ENCODE data around the gene MEX3B.
A peak's percentile ranks its signal among the peaks of the same experiment; 100 is the strongest.
"Not testable (repeated sequence)": the region's sequence is repeated elsewhere in the genome, so short reads cannot be mapped to it uniquely, and the experiment has no call there.

MEX3B gene

DNA sequence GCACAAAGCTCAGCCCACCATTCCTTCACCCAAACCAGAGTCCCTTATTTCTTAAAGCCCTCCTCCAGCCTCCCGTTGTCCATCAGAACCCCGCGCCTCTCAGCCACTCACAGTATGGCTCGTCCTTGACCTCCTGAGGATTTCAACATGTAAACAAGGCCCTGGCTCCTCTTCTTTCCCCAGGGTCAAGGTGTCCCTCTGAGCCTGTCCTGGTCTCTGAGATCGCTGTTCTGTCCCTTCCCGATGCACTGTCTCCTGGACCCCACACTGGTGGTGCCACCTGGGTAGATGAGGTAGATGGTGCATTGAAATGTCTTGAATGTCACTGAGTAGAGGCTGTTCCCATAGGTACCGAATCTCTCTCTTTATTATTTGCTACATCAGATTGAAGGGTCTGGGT, 32.9 kb downstream of the MEX3B start:
- no peak overlapping the region for H3K4me3 ChIP-seq (ENCODE audit: low read depth, low read length)
- DNase-seq (ENCODE audit: low read depth): no peak
- no peak for TF ChIP-seq CTCF (IDR thresholded peaks at IDR 0.05; ENCODE audit: control insufficient read depth, extremely low read depth, insufficient read depth)

DNA sequence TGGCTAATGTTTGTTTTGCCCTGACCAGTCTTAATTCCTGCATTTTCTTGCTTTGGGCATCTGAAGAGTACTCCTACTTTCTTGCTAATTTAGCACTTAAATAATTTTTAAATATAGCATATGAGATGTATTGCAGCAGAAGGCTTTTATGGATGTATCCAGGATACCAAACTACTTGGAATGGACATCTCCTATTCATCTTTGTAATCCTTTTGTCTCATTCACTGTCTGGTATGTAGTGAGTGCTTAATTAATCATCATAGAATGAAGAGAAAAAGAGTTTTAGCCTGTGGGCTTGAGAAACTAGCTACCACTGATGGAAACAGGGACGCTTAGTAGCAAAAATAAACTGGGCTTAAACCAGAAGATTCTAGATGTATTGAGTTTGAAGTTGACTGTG, 40.6 kb downstream of the MEX3B start:
- H3K4me3 ChIP-seq (ENCODE audit: low read depth, low read length): no peak overlapping the region
- TF ChIP-seq CTCF (IDR thresholded peaks at IDR 0.05; ENCODE audit: control insufficient read depth, extremely low read depth, insufficient read depth): no peak
- DNase-seq (ENCODE audit: low read depth): no peak

DNA sequence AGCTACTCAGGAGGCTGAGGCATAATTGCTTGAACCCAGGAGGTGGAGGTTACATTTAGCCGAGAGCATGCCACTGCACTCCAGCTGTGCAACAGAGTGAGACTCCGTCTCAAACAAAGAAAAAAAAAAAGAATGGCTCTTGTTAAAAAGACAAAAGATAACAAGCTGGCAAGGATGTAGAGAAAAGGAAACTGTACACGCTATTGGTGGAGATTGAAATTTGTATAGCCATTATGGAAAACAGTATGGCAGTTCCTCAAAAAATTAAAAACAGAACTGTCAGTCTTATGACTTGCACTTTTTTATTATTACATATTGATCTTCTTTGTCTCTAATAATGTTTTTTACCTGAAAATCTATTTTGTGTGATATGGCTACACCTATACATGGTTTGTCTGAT, 41.9 kb downstream of the MEX3B start:
- TF ChIP-seq CTCF (IDR thresholded peaks at IDR 0.05; ENCODE audit: control insufficient read depth, extremely low read depth, insufficient read depth): no peak
- H3K4me3 ChIP-seq (ENCODE audit: low read depth, low read length): no peak overlapping the region
- no peak for DNase-seq (ENCODE audit: low read depth)

- peak overlapping the region; percentile 41 for H3K4me3 ChIP-seq (ENCODE audit: low read depth, low read length)
These were observed 50.7 kb downstream of the MEX3B start for GRCh38 chr15:81995081-81995480.

DNA sequence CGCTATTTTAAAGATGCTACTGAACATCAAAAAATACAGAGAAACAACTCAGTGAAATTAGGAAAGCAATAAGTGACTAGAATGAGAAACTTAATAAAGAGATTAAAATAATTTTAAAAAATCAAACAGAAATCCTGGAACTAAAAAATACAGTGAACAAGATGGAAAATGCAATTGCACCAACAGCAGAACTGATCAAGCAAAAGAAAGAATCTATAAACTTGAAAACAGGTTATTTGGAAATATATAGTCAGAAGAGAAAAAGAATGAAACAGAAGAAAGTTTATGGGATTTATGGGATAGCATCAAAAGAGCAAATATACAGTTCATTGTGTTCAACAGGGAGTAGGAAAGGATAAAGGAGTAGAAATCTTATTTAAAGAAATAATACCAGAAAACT, 53.3 kb downstream of the MEX3B start:
- TF ChIP-seq CTCF (IDR thresholded peaks at IDR 0.05; ENCODE audit: control insufficient read depth, extremely low read depth, insufficient read depth): no peak
- no peak overlapping the region for H3K4me3 ChIP-seq (ENCODE audit: low read depth, low read length)
- no peak for DNase-seq (ENCODE audit: low read depth)

More at GRCh38 chr15:81995081-81995480, 50.7 kb downstream of the MEX3B start:
- DNase-seq (ENCODE audit: low read depth): not testable (repeated sequence)
